T-helper 9 cell (primary cell): Measurements from ENCODE around the gene PTRH1.
"Not testable (repeated sequence)": the region's sequence is repeated elsewhere in the genome, so short reads cannot be mapped to it uniquely, and the experiment has no call there.

ENCODE experiments used
- DNase-seq: peaks from one replicate; pipeline ENCODE4 v3.0.0-alpha.2; 2020
- total RNA-seq, 2 donors: gene quantifications; one replicate each; lab custom pipeline; 2026; lab: John Stamatoyannopoulos, UW

PTRH1 gene
- 5.5 to 6.0 reads per million in 2 donors for total RNA-seq

- peak; percentile 98 for DNase-seq
Measured at GRCh38 chr9:127715470-127716337, at the start of gene PTRH1, which contains the start of gene TTC16. Gene PTRH1, minus strand, starts transcription at chr9:127715663. Its CDS starts 24 bp downstream, at chr9:127715639. Gene TTC16, plus strand, starts transcription at chr9:127716079. Its CDS starts 67 bp downstream, at chr9:127716146.

DNA sequence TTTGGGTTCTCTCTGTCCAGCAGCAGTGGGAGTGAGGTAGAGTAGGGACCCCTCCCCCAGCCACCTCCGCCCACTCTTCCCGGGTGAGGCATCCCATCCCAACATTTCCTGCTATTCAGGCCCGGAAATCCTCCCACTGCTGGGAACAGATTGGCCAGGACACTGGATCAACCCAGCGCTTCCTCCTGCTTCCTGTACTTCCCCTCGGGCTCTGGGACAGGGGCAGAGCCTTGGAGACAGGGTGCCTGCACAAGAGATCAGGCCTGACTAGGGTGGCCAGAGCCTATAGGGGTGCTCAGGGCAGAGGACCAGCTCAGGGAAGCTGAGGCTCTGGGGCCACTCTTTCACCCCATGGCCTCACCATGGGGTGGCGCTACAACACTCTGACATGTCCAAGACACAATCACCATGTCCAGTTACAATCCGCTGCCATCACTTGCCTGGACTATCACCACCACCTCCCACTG lies 48.5 kb upstream of the PTRH1 start:
- peak; percentile 21 for DNase-seq

DNA sequence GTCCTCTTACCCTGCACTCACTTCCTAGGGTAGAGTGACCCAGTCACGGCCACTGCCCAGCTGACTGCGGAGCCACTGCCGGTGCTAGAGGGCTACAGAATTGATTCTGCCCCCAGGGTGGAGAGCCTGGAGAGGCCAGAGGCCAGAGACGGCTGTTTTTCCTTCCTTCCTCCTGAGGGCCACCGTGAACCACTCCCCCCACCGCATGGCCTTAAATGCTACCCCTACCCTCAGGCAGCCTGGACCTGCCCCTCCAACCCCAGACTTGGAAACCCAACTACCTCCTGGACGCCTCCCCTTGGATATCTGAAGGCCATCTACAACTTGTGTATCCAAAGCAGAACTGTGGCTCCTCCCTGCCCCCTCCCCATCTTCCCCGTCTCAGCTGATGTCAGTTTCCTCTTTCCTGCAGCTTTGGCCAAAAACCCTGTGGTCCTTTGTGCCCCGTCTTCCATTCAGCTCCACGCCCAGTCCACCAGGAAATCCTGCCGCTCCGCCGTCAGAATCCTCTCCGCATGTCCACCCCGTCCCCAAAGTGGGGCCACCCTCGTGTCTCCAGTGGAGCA lies 46.7 kb upstream of the PTRH1 start:
- no peak for DNase-seq

DNA sequence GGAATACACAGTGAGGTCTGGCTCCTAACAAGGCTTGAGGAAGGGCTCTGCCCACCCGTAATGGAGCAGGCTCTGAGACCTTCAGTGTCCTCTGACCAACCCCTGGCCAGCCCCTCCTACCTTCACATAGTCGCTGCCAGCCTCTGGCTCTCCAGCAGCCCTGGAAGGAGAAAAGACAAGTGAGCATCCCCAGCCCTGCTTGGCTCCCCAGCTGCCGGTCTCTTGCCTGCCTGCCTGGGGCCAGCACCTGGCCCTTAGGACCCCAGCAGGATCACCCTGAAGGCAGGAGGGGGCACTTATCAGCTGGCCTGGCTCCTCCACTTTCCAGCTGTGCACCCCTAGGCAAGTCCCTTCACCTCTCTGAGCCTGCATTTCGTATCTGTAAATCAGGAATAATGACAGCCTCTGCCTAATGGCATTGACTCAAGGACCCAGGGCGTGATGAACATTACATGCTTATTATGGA lies 46.1 kb upstream of the PTRH1 start:
- no peak for DNase-seq

GRCh38 chr9:127761061-127761460 lies 45.6 kb upstream of the PTRH1 start:
- no peak for DNase-seq

DNA sequence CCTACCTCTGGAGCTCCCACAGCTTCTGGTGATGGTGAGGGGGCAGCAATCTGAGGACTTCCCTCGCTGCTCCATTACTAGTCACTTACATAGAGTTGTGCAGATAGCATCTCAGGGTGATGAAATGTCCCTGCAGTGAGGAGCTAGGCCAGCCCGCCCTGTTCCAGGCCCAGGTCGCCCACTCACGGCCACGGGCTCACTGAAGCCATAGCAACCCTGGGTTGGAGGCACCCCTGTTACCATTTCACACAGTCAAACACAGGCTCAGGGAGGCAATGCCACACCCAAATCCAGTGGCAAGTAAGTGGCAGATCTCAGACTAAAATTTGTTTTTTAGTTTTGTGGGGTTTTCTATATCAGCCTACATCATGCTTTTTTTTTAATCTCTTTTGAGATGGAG lies 43.4 kb upstream of the PTRH1 start:
- DNase-seq, result no peak

- not testable (repeated sequence) for DNase-seq
Measured at GRCh38 chr9:127756776-127757175, 41.3 kb upstream of the PTRH1 start.

DNA sequence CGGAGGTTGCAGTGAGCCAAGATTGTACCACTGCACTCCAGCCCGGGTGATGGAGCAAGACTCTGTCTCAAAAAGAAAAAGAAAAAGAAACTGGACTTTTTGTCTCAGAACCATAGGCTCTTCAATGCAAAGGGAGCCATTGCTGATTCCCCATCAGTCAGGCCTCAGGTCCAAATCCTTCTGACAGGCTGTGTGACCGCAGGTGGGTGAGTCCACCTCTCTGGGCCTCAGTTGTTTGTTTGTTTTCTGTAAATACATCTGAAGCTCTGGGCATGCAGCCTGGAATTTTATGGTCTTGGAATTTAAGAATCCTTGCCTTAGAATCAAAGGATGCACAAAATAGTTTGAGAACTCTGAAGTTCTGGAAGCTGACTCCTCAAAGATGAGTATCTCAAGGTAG lies 40.8 kb upstream of the PTRH1 start:
- no peak for DNase-seq

GRCh38 chr9:127755061-127756060 lies 39.9 kb upstream of the PTRH1 start:
- no peak for DNase-seq

DNA sequence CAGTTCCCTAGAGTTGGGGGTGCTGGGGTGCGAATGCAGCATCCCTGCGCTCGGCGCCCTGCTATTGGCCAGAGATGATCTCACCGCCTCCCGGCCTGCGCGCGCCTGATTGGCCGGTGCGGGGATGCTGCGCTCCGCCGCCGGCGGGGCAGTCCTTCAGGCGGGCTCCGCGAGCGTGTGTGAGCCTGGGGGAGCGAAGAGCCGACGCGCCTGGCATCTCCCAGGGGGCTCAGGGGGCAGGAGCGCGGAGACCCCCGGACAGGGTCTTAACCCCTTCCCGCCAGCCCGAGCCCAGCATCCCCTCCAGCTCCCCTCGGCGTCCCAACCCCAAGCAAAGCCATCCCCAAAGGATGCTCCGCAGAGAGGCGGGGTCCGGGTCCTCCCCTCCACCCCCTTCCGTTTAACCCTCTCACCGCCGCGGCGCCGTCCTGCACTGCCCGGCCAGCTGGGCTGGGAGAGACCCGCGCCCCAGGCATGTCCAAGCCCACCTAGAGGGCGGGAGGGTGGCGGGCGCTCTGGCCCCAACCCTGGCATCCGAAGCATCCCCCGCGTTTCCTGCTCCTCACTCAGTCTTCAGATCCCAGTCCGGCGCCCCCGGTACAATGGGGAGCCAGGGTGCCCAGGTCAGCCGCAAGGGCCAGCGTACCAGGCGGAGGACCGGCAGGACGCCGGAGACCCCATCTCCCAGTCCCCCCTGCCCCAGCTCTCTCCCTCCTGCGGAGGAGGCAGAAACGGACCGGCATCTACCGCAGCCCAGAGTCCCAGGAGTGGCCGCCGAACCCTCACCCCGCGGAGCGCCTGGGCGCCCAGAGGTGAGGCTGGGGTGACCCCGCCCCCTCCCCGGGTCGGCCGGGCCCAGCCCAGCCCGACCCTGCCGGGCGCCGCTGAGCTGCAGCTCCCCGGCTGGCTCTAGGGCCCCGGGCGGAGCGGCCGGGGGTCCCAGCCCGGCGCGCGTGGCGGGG lies 38.9 kb upstream of the PTRH1 start:
- no peak for DNase-seq

- no peak for DNase-seq
Measured at GRCh38 chr9:127753622-127754021, 38.2 kb upstream of the PTRH1 start.

DNA sequence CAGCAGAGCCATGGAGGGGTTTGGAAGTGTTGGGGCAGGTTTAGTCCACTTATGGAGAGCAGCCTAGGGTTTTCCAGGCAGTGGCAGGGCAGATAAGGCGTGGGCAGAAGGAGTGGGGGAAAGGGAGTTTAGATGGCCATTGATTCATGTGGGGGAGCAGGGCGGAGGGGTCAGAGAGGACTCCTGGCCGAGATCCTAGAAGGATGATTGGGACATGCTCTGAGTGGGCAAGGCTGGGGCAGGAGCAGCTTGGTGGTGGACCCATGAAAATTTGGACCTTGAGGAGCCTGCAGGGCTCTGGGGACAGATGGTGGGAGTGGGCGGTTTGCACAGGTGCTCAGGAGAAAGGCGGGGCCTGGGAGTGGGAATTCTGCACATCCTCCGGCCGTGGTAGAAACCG lies 37.7 kb upstream of the PTRH1 start:
- no peak for DNase-seq

- DNase-seq, result no peak
Measured at GRCh38 chr9:127751269-127752054, 36.0 kb upstream of the PTRH1 start.

DNA sequence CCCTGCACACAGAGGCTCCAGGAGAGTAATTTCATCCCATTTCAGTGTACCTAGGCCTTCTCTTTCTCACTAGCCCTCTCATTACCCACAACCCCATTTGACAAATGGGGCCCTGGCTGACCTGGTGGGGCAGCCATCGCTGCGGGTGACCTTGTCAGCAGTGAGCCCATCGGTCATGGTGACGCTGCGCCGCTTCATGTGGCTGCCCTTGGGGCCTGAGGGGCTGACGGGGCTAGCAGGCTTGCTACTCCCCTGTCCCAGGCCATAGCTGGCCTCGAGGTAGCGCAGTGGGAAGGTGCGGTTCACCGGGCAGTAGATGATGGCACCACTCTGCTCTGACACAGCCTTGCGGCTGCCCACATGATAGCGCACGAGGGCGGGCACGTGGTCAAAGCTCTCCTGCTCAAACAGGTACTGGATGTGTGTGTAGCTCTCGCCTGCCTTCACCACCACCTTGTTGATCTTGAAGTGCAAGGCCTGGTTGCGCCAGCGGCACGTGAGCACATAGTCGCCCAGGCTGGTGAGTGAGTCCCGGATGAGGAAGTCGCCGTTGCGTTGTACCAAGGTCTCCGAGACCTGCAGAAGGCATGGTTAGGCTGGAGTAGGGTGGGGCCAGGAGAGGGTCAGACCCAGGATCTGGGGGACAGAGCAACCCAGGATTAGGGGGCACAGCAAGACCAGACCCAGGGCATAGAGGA lies 33.8 kb upstream of the PTRH1 start:
- no peak for DNase-seq

GRCh38 chr9:127746959-127747569 lies 31.6 kb upstream of the PTRH1 start:
- no peak for DNase-seq

DNA sequence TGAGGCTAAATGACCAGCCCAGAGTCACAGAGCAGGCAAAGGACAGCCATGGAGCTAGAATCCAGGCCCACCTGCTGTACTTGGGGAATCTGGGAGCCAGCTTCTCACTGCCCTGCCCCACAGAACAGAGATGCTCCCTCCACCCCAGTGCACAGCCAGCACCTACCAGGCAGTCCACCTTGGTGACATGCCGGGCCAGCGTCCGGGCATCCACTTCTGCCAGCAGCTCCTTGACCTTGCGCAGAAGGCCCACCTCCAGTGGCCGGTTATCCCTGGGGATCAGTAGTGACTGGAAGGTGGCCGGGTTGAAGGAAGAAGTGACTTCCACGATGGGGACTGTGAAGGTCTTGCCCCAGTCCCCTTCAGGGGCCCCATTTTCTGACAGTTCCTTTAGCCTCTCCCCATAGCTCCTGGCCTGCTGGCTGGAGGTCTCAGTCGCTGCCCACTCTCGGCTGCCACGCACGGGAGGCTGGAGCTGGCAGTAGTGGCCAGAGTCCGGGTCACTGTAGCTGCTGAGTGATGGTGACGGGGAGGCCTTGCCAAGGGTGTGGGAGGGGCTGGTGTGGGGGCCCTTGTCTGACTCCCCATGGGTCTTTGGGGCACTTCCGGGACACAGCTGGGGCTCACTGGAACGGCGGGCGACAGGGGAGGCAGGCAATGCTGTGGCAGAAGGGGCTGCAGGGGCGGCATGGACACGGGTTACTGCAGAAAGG lies 29.1 kb upstream of the PTRH1 start:
- no peak for DNase-seq

DNA sequence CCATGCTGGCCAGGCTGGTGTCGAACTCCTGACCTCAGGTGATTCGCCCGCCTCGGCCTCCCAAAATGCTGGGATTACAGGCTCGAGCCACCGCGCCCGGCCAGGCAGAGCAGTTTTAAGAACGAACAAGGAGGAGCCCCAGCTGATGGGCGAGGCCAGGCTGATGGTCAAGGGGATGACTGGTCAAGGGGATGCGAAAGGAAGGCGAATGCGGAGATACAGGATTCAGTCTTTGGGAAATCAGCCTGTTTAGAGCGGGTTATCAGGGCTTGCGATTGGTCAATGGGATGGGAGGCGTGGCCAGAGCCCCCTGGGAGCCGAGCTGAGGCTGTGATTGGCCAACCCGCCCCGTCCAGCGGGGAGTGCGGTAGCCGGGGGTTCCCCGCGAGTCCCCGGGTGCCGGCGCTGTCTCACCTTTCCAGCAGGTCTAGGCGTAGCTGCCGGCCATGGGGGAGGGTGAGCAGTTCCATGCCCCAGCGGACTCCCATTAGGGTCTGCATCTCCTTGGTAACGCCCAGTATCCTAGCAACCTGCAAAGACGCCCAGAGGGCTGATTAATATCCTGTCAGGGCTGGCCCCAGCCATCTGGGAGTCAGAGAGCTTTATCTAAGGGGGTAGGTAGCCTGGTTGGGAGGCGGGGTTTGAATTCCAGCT lies 27.1 kb upstream of the PTRH1 start:
- no peak for DNase-seq

DNA sequence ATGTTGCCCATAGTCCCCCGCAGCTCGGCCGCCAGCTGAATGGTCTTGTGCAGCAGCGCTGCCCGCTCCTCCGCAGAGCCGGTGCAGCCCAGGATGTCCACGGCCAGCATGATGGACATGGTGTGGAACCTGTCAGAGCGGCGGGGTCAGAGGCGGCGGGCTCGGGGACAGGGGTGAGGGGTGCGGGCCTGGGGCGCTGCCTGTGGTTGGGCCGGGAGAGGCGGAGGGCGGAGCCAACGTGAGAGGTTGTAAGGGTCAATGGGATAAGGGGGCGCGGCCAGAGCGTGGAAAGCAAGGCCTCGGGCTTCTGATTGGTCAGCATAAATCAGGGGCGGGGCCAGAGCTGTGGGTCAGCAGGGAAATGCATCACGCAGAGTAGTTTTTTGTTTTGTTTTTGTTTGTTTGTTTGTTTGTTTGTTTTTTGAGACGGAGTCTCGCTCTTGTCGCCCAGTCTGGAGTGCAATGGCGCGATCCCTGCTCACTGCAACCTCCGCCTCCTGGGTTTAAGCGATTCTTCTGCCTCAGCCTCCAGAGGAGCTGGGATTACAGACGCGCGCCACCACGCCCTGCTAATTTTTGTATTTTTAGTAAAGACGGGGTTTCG lies 26.5 kb upstream of the PTRH1 start:
- no peak for DNase-seq
